ENCODE measurements around the gene NAALADL2.

- TF ChIP-seq POLR2A (IDR thresholded peaks at IDR 0.05), result no peak
- no peak for TF ChIP-seq CTCF (IDR thresholded peaks at IDR 0.05)
These were observed 539.5 kb downstream of the NAALADL2 start for GRCh38 chr3:175398676-175399075.
